Liver (tissue), 3 donors: ENCODE measurements around the gene UGCG.

Experiments used
- ATF3 ChIP-seq: IDR thresholded peaks from 2 replicates; pipeline ENCODE4 v1.6.1; 2016; ENCODE audit warnings: antibody characterized with exemption
- CTCF ChIP-seq: fragments of 150-350 bp; IDR thresholded peaks from 2 replicates; pipeline ENCODE4 v1.5.1; 2017; ENCODE audit warnings: improper control_type of control experiment, low read depth, low read length; ENCODE audit not compliant: missing input control
- FOXA1 ChIP-seq: IDR thresholded peaks from 2 replicates; pipeline ENCODE4 v1.6.1; 2016; ENCODE audit warnings: antibody characterized with exemption
- GABPA ChIP-seq, 2 donors: IDR thresholded peaks in 1 of 2; conservative IDR thresholded peaks in 1 of 2; 2 replicates each; pipeline ENCODE4 v1.6.1; 2016; ENCODE audit warnings: antibody characterized with exemption in 2 of 2, mild to moderate bottlenecking in 1 of 2, moderate library complexity in 1 of 2
- HNF4A ChIP-seq, 2 donors: conservative IDR thresholded peaks; 2 replicates each; pipeline ENCODE4 v1.6.1; 2016; ENCODE audit warnings: antibody characterized with exemption in 2 of 2, mild to moderate bottlenecking in 2 of 2
- MAX ChIP-seq: IDR thresholded peaks from 2 replicates; pipeline ENCODE4 v1.6.1; 2016; ENCODE audit warnings: antibody characterized with exemption
- NR2F2 ChIP-seq: IDR thresholded peaks from 2 replicates; pipeline ENCODE4 v1.6.1; 2016; ENCODE audit warnings: antibody characterized with exemption
- RAD21 ChIP-seq, 2 donors: IDR thresholded peaks; 2 replicates each; pipeline ENCODE4 v1.6.1; 2016; ENCODE audit warnings: antibody characterized with exemption in 2 of 2, mild to moderate bottlenecking in 2 of 2
- REST ChIP-seq: IDR thresholded peaks from 2 replicates; pipeline ENCODE4 v1.6.1; 2016; ENCODE audit warnings: antibody characterized with exemption, mild to moderate bottlenecking
- RXRA ChIP-seq, 2 donors: IDR thresholded peaks; 2 replicates each; pipeline ENCODE4 v1.6.1; 2017 to 2018; ENCODE audit warnings: antibody characterized with exemption in 2 of 2, mild to moderate bottlenecking in 1 of 2
- SP1 ChIP-seq: IDR thresholded peaks from 2 replicates; pipeline ENCODE4 v1.6.1; 2018; ENCODE audit warnings: antibody characterized with exemption, mild to moderate bottlenecking
- TAF1 ChIP-seq: conservative IDR thresholded peaks from 2 replicates; pipeline ENCODE4 v1.6.1; 2016; ENCODE audit warnings: antibody characterized with exemption, mild to moderate bottlenecking
- ZBTB33 ChIP-seq: IDR thresholded peaks from 2 replicates; pipeline ENCODE4 v1.6.1; 2016; ENCODE audit warnings: antibody characterized with exemption
- donor health status: healthy.
- donor health status: healthy.

- TF ChIP-seq ATF3 (no peak), GABPA (IDR thresholded peaks at IDR 0.05 in 1 of 2, conservative IDR thresholded peaks at IDR 0.05 in 1 of 2) (no peak), CTCF (no peak), FOXA1 (no peak), SP1 (no peak), HNF4A (conservative IDR thresholded peaks at IDR 0.05) (peak; percentile 32 to 52), REST (no peak), MAX (no peak), RXRA (IDR thresholded peaks at IDR 0.05) (peak in 1 of 2 donors; percentile 35), ZBTB33 (no peak), RAD21 (IDR thresholded peaks at IDR 0.05) (no peak), NR2F2 (no peak), TAF1 (no peak)
These were observed 63.1 kb downstream of the UGCG start for GRCh38 chr9:111959468-111960359.
